HepG2 (cell line): ENCODE data around the gene TSSK3. TPM values are rescaled to one million over a fixed set of nuclear protein-coding genes. Genes with fewer than 3 reads are reported as not detected.

Experiments used
- CBFB ChIP-seq: sonication (generic); formaldehyde crosslinking; IDR thresholded peaks from 2 replicates; pipeline ENCODE4 v1.4.0; 2020; ENCODE audit warnings: missing genetic modification reagents
- CREB1 ChIP-seq, 2 experiments: fragments of 450-650 bp in 1 of 2; IDR thresholded peaks; 2 replicates each; pipeline ENCODE4 v1.6.1; 2016 to 2017; ENCODE audit warnings: control low read depth in 1 of 2, mild to moderate bottlenecking in 1 of 2, missing compliant biosample characterization in 1 of 2, missing genetic modification characterization in 1 of 2
- ETV5 ChIP-seq: IDR thresholded peaks from 2 replicates; pipeline ENCODE4 v1.6.1; 2018; ENCODE audit warnings: missing biosample characterization, missing genetic modification reagents, inconsistent platforms, borderline replicate concordance
- KDM1A ChIP-seq: IDR thresholded peaks from 2 replicates; pipeline ENCODE4 v1.6.1; 2016; ENCODE audit warnings: missing compliant biosample characterization
- MAZ ChIP-seq, 2 experiments: sonication (generic) in 1 of 2; formaldehyde crosslinking in 1 of 2; IDR thresholded peaks; 2 replicates each; pipeline versions ENCODE4 v1.5.0 to v1.6.1; 2012 to 2020; ENCODE audit warnings: low read depth in 2 of 2, mild to moderate bottlenecking in 2 of 2, borderline replicate concordance in 1 of 2, improper control_type of control experiment in 1 of 2, low read length in 1 of 2, missing genetic modification reagents in 1 of 2, moderate library complexity in 1 of 2
- SALL1 ChIP-seq: sonication (generic); formaldehyde crosslinking; IDR thresholded peaks from 2 replicates; pipeline ENCODE4 v1.8.0; 2022; ENCODE audit warnings: mild to moderate bottlenecking, missing genetic modification reagents
- SOX6 ChIP-seq, 2 experiments: fragments of 450-650 bp in 1 of 2; sonication (generic) in 1 of 2; formaldehyde crosslinking in 1 of 2; IDR thresholded peaks; 2 replicates each; pipeline versions ENCODE4 v1.4.0 to v1.6.1; 2017 to 2020; ENCODE audit warnings: antibody characterized with exemption in 1 of 2, mild to moderate bottlenecking in 1 of 2, missing genetic modification reagents in 1 of 2
- SPEN ChIP-seq: sonication (generic); formaldehyde crosslinking; IDR thresholded peaks from 2 replicates; pipeline ENCODE4 v1.5.1; 2020; ENCODE audit warnings: low read depth, mild to moderate bottlenecking, missing genetic modification reagents
- SRY ChIP-seq: sonication (generic); formaldehyde crosslinking; IDR thresholded peaks from 2 replicates; pipeline ENCODE4 v1.8.0; 2022; ENCODE audit warnings: mild to moderate bottlenecking, missing genetic modification reagents
- TCF7L2 ChIP-seq: IDR thresholded peaks from 2 replicates; pipeline ENCODE4 v1.6.1; 2011; ENCODE audit warnings: mild to moderate bottlenecking, low read depth, low read length, moderate library complexity
- ZFP36L1 ChIP-seq: sonication (generic); formaldehyde crosslinking; IDR thresholded peaks from 2 replicates; pipeline ENCODE4 v1.8.0; 2022; ENCODE audit warnings: mild to moderate bottlenecking, missing genetic modification reagents, moderate library complexity
- ZNF367 ChIP-seq: sonication (generic); formaldehyde crosslinking; IDR thresholded peaks from 2 replicates; pipeline ENCODE4 v1.4.0; 2020; ENCODE audit warnings: missing genetic modification reagents, borderline replicate concordance
- ZNF382 ChIP-seq: sonication (generic); formaldehyde crosslinking; IDR thresholded peaks from 2 replicates; pipeline ENCODE4 v1.5.0; 2020; ENCODE audit warnings: missing genetic modification reagents, mild to moderate bottlenecking, borderline replicate concordance
- ZNF652 ChIP-seq: IDR thresholded peaks from 2 replicates; pipeline ENCODE4 v1.6.1; 2016; ENCODE audit warnings: low read depth, borderline replicate concordance
- ZNF674 ChIP-seq: sonication (generic); formaldehyde crosslinking; IDR thresholded peaks from 2 replicates; pipeline ENCODE4 v1.5.0; 2020; ENCODE audit warnings: low read depth, mild to moderate bottlenecking, missing genetic modification reagents
- ZNF724P ChIP-seq: sonication (generic); formaldehyde crosslinking; IDR thresholded peaks from 2 replicates; pipeline ENCODE4 v1.8.0; 2022; ENCODE audit warnings: missing genetic modification reagents, borderline replicate concordance
- ZNF776 ChIP-seq: sonication (generic); formaldehyde crosslinking; IDR thresholded peaks from 2 replicates; pipeline ENCODE4 v1.4.0; 2020; ENCODE audit warnings: mild to moderate bottlenecking, missing genetic modification reagents
- polyA plus RNA-seq, 8 experiments: library from polyadenylated mRNA; depleted of rRNA in 3 of 8; stranded (reverse) in 7 of 8; unstranded in 1 of 8; fragments of >200 nt; fragmentation: Illumina TruSeq in 4 of 8; extraction: Trizol in 4 of 8; gene quantifications; 2 replicates each; pipeline versions ENCODE4 v1.2.1 to v1.2.3, GENCODE V29; 2011 to 2016; ENCODE audit warnings: low read depth in 4 of 8, missing spikeins in 1 of 8, mixed read lengths in 1 of 8; ENCODE audit not compliant: insufficient read depth in 1 of 8
- total RNA-seq, 5 experiments: library from RNA; depleted of rRNA; stranded (reverse); fragments of >200 nt; fragmentation: Illumina TruSeq; extraction: Trizol; gene quantifications; 2 replicates each; pipeline ENCODE4 v1.2.3, GENCODE V29; 2016; ENCODE audit warnings: low read depth in 1 of 5
- TF ChIP-seq, protein P1 (sequence below): sonication (generic); IDR thresholded peaks from 2 replicates; pipeline ENCODE4 v1.6.1; 2016; ENCODE audit warnings: low read depth, borderline replicate concordance
- TF ChIP-seq, protein P2 (sequence below): sonication (generic); formaldehyde crosslinking; IDR thresholded peaks from 2 replicates; pipeline ENCODE4 v1.8.0; 2022; ENCODE audit warnings: mild to moderate bottlenecking, missing genetic modification reagents, borderline replicate concordance

TSSK3 gene
- total and polyA plus RNA-seq, 2 of the 13 experiments (the other 11 are each of a cell fraction or from before 2014, with no cell fraction given): 1.0 to 1.1 TPM

DNA sequence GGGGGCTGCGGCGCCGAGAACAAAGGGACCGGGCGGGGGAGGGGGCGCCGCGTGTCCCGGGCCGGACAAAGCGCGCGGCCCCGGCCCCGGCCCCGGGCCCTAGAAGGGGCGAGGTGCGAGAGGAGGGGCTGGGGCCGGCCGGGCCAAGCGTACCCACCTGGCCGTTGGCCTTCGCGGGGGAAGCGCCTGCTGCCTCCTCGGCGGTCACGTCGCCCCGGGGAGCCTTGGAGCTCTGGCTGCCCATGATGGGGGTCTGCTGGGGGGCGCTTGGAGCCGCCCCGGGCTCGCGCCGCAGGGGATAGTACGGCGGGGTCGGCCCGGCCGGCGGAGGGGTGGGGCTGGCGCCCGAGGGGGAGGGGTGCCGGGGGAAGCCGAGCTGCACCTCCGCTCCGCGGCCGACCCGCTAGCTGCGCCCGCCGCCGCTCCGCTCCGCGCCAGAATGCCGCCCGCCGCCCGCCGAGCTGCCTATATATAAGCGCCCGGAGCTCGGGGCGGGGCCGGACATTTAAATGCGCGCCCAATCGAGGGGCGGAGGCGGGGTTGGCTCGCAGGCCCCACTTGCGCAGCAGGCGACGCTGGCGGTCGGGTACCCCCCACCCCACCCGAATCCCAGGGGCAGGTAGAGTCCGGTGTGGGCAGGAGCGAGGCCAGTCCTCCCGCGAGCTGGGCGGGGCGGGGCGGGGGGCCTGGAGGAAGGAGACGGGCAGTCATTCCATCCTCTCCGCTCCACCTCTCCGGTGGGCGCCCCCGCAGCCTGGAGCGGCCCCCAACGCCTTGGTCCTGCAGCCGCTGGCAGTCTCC is 26.3 kb upstream of the TSSK3 start, which contains the start of gene MARCKSL1 (continued):
- TF ChIP-seq ZNF674: no peak
- TF ChIP-seq KDM1A (CRISPR knock-in tag): 0 out of 2 replicates have a peak, but pooled peaks have one; percentile 31
- TF ChIP-seq SRY (CRISPR knock-in tag): 0 out of 2 replicates have a peak, but pooled peaks have one; percentile 35
- TF ChIP-seq ZNF652 (CRISPR knock-in tag): no peak
- TF ChIP-seq, protein P1, sequence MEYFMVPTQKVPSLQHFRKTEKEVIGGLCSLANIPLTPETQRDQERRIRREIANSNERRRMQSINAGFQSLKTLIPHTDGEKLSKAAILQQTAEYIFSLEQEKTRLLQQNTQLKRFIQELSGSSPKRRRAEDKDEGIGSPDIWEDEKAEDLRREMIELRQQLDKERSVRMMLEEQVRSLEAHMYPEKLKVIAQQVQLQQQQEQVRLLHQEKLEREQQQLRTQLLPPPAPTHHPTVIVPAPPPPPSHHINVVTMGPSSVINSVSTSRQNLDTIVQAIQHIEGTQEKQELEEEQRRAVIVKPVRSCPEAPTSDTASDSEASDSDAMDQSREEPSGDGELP: peak; percentile 16; the same call in 1 of the 2 replicates
- TF ChIP-seq SPEN (CRISPR knock-in tag): 0 out of 2 replicates have a peak, but pooled peaks have one; percentile 39
- TF ChIP-seq ZNF776 (CRISPR knock-in tag): peak; percentile 33; the same call in 1 of the 2 replicates
- TF ChIP-seq TCF7L2: no peak
- TF ChIP-seq, protein P2, sequence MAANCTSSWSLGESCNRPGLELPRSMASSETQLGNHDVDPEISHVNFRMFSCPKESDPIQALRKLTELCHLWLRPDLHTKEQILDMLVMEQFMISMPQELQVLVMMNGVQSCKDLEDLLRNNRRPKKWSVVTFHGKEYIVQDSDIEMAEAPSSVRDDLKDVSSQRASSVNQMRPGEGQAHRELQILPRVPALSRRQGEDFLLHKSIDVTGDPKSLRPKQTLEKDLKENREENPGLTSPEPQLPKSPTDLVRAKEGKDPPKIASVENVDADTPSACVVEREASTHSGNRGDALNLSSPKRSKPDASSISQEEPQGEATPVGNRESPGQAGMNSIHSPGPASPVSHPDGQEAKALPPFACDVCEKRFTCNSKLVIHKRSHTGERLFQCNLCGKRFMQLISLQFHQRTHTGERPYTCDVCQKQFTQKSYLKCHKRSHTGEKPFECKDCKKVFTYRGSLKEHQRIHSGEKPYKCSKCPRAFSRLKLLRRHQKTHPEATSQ: no peak
- peak; percentile 98; the same call in 1 of the 2 replicates for TF ChIP-seq ZNF367 (CRISPR knock-in tag)
- TF ChIP-seq ETV5 (CRISPR knock-in tag): no peak
- TF ChIP-seq ZNF724P (CRISPR knock-in tag): peak; percentile 59; the same call in 1 of the 2 replicates
- TF ChIP-seq CBFB (CRISPR knock-in tag): 0 out of 2 replicates have a peak, but pooled peaks have one; percentile 55
- 0 out of 2 replicates have a peak, but pooled peaks have one; percentile 35 for TF ChIP-seq ZFP36L1 (CRISPR knock-in tag)
- no peak for TF ChIP-seq CREB1 (IDR thresholded peaks at IDR 0.05)
- no peak for TF ChIP-seq CREB1 (CRISPR knock-in tag; IDR thresholded peaks at IDR 0.05)
- TF ChIP-seq MAZ (IDR thresholded peaks at IDR 0.05; ENCODE audit: borderline replicate concordance, low read depth, low read length): peak; percentile 54; the same call in 1 of the 2 replicates
- peak; percentile 52 for TF ChIP-seq MAZ (CRISPR knock-in tag; IDR thresholded peaks at IDR 0.05; ENCODE audit: low read depth)
- no peak for TF ChIP-seq ZNF382
- TF ChIP-seq SALL1 (CRISPR knock-in tag): peak; percentile 61; the same call in 1 of the 2 replicates
- TF ChIP-seq SOX6 (IDR thresholded peaks at IDR 0.05): no peak
- TF ChIP-seq SOX6 (CRISPR knock-in tag; IDR thresholded peaks at IDR 0.05): 0 out of 2 replicates have a peak, but pooled peaks have one; percentile 39
- TF ChIP-seq, all 625 proteins: peak for 153
